ENCODE measurements around the gene EXD1. TPM values are rescaled to one million over a fixed set of nuclear protein-coding genes. Genes with fewer than 3 reads are reported as not detected.

EXD1 gene
- total and polyA plus RNA-seq, 2 of the 13 experiments (the other 11 are each of a cell fraction or from before 2014, with no cell fraction given), result not detected

GRCh38 chr15:41256577-41257038 lies 26.1 kb upstream of the EXD1 start (continued):
- 0 out of 2 replicates have a peak, but pooled peaks have one; percentile 14 for TF ChIP-seq PATZ1 (CRISPR knock-in tag; IDR thresholded peaks at IDR 0.05)
- TF ChIP-seq MAFK (conservative IDR thresholded peaks at IDR 0.05 in 1 of 2, IDR thresholded peaks at IDR 0.05 in 1 of 2; ENCODE audit: low read length in 2 of 2), result no peak
- no peak for TF ChIP-seq ZNF430 (CRISPR knock-in tag; IDR thresholded peaks at IDR 0.05)
- peak; percentile 65; the same call in 1 of the 2 replicates for TF ChIP-seq NCOR1 (IDR thresholded peaks at IDR 0.05; ENCODE audit: borderline replicate concordance, low read length)
- TF ChIP-seq FOXA3 (CRISPR knock-in tag; IDR thresholded peaks at IDR 0.05), result peak; percentile 82
- 0 out of 2 replicates have a peak, but pooled peaks have one; percentile 35 for TF ChIP-seq ZBTB21 (CRISPR knock-in tag; IDR thresholded peaks at IDR 0.05)
- no peak for TF ChIP-seq HOXA7 (CRISPR knock-in tag; IDR thresholded peaks at IDR 0.05)
- TF ChIP-seq, protein P1, sequence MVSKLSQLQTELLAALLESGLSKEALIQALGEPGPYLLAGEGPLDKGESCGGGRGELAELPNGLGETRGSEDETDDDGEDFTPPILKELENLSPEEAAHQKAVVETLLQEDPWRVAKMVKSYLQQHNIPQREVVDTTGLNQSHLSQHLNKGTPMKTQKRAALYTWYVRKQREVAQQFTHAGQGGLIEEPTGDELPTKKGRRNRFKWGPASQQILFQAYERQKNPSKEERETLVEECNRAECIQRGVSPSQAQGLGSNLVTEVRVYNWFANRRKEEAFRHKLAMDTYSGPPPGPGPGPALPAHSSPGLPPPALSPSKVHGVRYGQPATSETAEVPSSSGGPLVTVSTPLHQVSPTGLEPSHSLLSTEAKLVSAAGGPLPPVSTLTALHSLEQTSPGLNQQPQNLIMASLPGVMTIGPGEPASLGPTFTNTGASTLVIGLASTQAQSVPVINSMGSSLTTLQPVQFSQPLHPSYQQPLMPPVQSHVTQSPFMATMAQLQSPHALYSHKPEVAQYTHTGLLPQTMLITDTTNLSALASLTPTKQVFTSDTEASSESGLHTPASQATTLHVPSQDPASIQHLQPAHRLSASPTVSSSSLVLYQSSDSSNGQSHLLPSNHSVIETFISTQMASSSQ (IDR thresholded peaks at IDR 0.05; ENCODE audit: low read depth), result peak; percentile 74
- TF ChIP-seq, protein P1 (CRISPR knock-in tag; IDR thresholded peaks at IDR 0.05; ENCODE audit: borderline replicate concordance), result peak; percentile 75
- TF ChIP-seq CHCHD3 (CRISPR knock-in tag; IDR thresholded peaks at IDR 0.05), result no peak
- no peak for TF ChIP-seq SETDB1 (CRISPR knock-in tag; IDR thresholded peaks at IDR 0.05; ENCODE audit: borderline replicate concordance)
- peak; percentile 26; the same call in 1 of the 2 replicates for TF ChIP-seq SAP130 (CRISPR knock-in tag; IDR thresholded peaks at IDR 0.05; ENCODE audit: low read depth)
- no peak for TF ChIP-seq ZNF883 (CRISPR knock-in tag; IDR thresholded peaks at IDR 0.05; ENCODE audit: not compliant biosample characterization)
- no peak for TF ChIP-seq MTA1 (CRISPR knock-in tag; IDR thresholded peaks at IDR 0.05; ENCODE audit: borderline replicate concordance)
- TF ChIP-seq HMG20A (CRISPR knock-in tag; IDR thresholded peaks at IDR 0.05; ENCODE audit: borderline replicate concordance), result peak; percentile 43; the same call in 1 of the 2 replicates
- no peak for TF ChIP-seq ZNF550 (CRISPR knock-in tag; IDR thresholded peaks at IDR 0.05; ENCODE audit: borderline replicate concordance)
- no peak for TF ChIP-seq ZNF850 (CRISPR knock-in tag; conservative IDR thresholded peaks at IDR 0.05)
- no peak for TF ChIP-seq FLYWCH1 (CRISPR knock-in tag; IDR thresholded peaks at IDR 0.05)
- TF ChIP-seq TEAD3 (CRISPR knock-in tag; optimal IDR thresholded peaks at IDR 0.05; ENCODE audit: borderline replicate concordance), result peak; percentile 87
- no peak for TF ChIP-seq AGO1 (IDR thresholded peaks at IDR 0.05; ENCODE audit: low read depth, low read length, poor library complexity, severe bottlenecking)
- no peak for TF ChIP-seq MED13 (CRISPR knock-in tag; IDR thresholded peaks at IDR 0.05)
- peak; percentile 45; the same call in 1 of the 2 replicates for TF ChIP-seq NCOA2 (CRISPR knock-in tag; IDR thresholded peaks at IDR 0.05)
- no peak for TF ChIP-seq BORCS8-MEF2B (CRISPR knock-in tag; IDR thresholded peaks at IDR 0.05)
- no peak for TF ChIP-seq ZNF230 (CRISPR knock-in tag; IDR thresholded peaks at IDR 0.05)

Measured in HepG2 (cell line).